Pancreas (tissue), 10 donors: ENCODE data around the gene FGF5. TPM values are rescaled to one million over a fixed set of nuclear protein-coding genes. Genes with fewer than 3 reads are reported as not detected.

Source experiments
- ATAC-seq, 4 donors: fragments of 200-7000 bp; cut with Tn5 transposase; one replicate each; pipeline versions ENCODE4 v1.8.0 to v1.9.1; 2020; ENCODE audit warnings: mild to moderate bottlenecking in 4 of 4, moderate library complexity in 4 of 4
- DNase-seq, 6 donors: peaks; one replicate each; pipeline ENCODE4 v3.0.0-alpha.2; 2020
- FAIRE-seq: peaks from 2 replicates; lab custom pipeline; 2012; peaks lifted over from hg19 to GRCh38; lab: Jason Lieb, UNC
- H3K27ac ChIP-seq, 4 donors: fragments of 200-600 bp; sonication (generic); 1 replicate in 3 of 4; 2 replicates in 1 of 4; pipeline versions ENCODE4 v1.5.0 to v1.8.0; 2020
- H3K27me3 ChIP-seq, 4 donors: fragments of 200-600 bp; one replicate each; pipeline ENCODE4 v1.8.0; 2021
- H3K36me3 ChIP-seq, 3 donors: fragments of 200-600 bp; sonication (generic) in 1 of 3; one replicate each; pipeline versions ENCODE4 v1.5.0 to v1.8.0; 2020 to 2021
- H3K4me1 ChIP-seq, 3 donors: fragments of 200-600 bp; one replicate each; pipeline ENCODE4 v1.8.0; 2021
- H3K4me3 ChIP-seq, 4 donors: fragments of 200-600 bp; sonication (generic) in 2 of 4; one replicate each; pipeline versions ENCODE4 v1.5.0 to v1.8.0; 2020 to 2021
- H3K9me3 ChIP-seq, 4 donors: fragments of 200-600 bp; one replicate each; pipeline ENCODE4 v1.8.0; 2021
- CTCF ChIP-seq, 4 donors: fragments of 200-600 bp; sonication (generic) in 3 of 4; IDR thresholded peaks; one replicate each; pipeline versions ENCODE4 v1.5.0 to v1.8.0; 2021; ENCODE audit warnings: antibody characterized with exemption in 4 of 4
- WGBS, 2 donors: extraction: QIAGEN DNeasy Blood & Tissue Kit; methylation state at CpG; one replicate each; pipeline ENCODE4 v1.1.7; 2013; 5-methylcytosine and 5-hydroxymethylcytosine counted together
- intact Hi-C, 3 donors: fragments of 100-400 bp; cut with DNase I; formaldehyde crosslinking; loops; one replicate each; pipeline versions ENCODE4 v1.11.1 to v1.14.2; 2022
- polyA plus RNA-seq, 2 donors: library from polyadenylated mRNA; stranded (reverse); fragments of 200-250 nt; gene quantifications; one replicate each; pipeline ENCODE4 v1.2.3, GENCODE V29; 2013
- total RNA-seq, 6 donors: library from RNA; stranded (reverse); fragmentation: NEBNext Ultra II Directional in 4 of 6; extraction: Animal tissue kit (Norgen Biotek cat#: 25700) in 4 of 6; gene quantifications; one replicate each; pipeline versions ENCODE4 v1.2.1 to v1.2.4, GENCODE V29; 2021 to 2023
- donor health status: healthy with polysubstance abuse.
- donor health status: DM: no; HTN: no; CAD: no; lungs with moderate emphysema.
- donor health status: DM: no; HTN: no; CAD: no.
- donor health status: control.
- donor health status: control.
- donor health status: Bipolar disorder and iron deficiency.
- donor health status: DM: yes; HTN: yes; CAD: no.
- donor health status: DM: no; HTN: no; CAD: no.
- donor health status: DM: no; HTN: no; CAD: no.
- donor health status: DM: yes; HTN: yes; CAD: no.

FGF5 gene
- total and polyA plus RNA-seq, 8 donors, result not detected

GRCh38 chr4:80294206-80294605 lies 27.7 kb downstream of the FGF5 start:
- no peak for FAIRE-seq
- Histone ChIP-seq H3K4me1 (no peaks in the 10 kb centered on the region), H3K4me3 (no peak overlapping the region), H3K27me3 (no peaks in the 10 kb centered on the region), H3K27ac (no peak overlapping the region), H3K36me3 (no peaks in the 10 kb centered on the region), H3K9me3 (no peaks in the 10 kb centered on the region)
- no peak for TF ChIP-seq CTCF (IDR thresholded peaks at IDR 0.05)
- DNase-seq, result no peak
- ATAC-seq, result no peak
- 45 to 48% methylated on average over 2 of the region's 2 CpGs for WGBS, 2 donors
- intact Hi-C loops, result no loop called here

GRCh38 chr4:80295336-80295735 lies 28.9 kb downstream of the FGF5 start:
- ATAC-seq (no peak), DNase-seq (no peak), FAIRE-seq (no peak)
- H3K9me3 ChIP-seq, result no peaks in the 10 kb centered on the region
- no peaks in the 10 kb centered on the region for H3K27me3 ChIP-seq
- WGBS, 2 donors, result 67 to 69% methylated on average over 3 of the region's 3 CpGs
- no peak overlapping the region for H3K27ac ChIP-seq
- no peak overlapping the region for H3K4me3 ChIP-seq
- no peaks in the 10 kb centered on the region for H3K36me3 ChIP-seq
- TF ChIP-seq CTCF (IDR thresholded peaks at IDR 0.05), result no peak
- no peaks in the 10 kb centered on the region for H3K4me1 ChIP-seq
- intact Hi-C loops, result no loop called here

DNA sequence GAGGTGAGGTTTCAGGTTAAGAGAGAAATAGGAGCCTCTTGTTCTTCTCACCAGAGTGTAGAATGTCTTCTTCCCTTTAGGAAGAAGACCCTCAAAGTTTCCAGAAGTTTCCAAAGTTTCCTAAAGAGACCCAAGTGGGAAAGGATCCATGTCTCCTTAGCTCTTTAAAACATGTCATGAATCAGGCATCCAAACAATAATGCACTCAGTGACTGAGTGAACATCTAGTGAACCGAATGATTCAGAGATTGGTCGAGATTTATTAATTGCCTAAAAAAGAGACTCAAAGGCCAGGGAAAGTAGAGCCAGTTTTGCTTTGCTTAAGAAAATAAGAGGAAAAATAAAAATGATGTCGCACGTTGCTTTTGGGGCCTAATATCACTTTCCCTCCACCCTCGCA lies 29.4 kb downstream of the FGF5 start:
- 72 to 81% methylated on average over 5 of the region's 5 CpGs for WGBS, 2 donors
- DNase-seq (no peak), ATAC-seq (no peak), FAIRE-seq (no peak)
- no peak overlapping the region for H3K4me3 ChIP-seq
- H3K27ac ChIP-seq, result no peak overlapping the region
- H3K9me3 ChIP-seq, result no peaks in the 10 kb centered on the region
- TF ChIP-seq CTCF (IDR thresholded peaks at IDR 0.05), result no peak
- H3K4me1 ChIP-seq, result no peaks in the 10 kb centered on the region
- intact Hi-C loops, result no loop called here
- H3K36me3 ChIP-seq, result no peaks in the 10 kb centered on the region
- H3K27me3 ChIP-seq, result no peaks in the 10 kb centered on the region

- intact Hi-C loops, result no loop called here
- TF ChIP-seq CTCF (IDR thresholded peaks at IDR 0.05), result no peak
- FAIRE-seq, result no peak
Measured at GRCh38 chr4:80301884-80302283, 35.4 kb downstream of the FGF5 start.

DNA sequence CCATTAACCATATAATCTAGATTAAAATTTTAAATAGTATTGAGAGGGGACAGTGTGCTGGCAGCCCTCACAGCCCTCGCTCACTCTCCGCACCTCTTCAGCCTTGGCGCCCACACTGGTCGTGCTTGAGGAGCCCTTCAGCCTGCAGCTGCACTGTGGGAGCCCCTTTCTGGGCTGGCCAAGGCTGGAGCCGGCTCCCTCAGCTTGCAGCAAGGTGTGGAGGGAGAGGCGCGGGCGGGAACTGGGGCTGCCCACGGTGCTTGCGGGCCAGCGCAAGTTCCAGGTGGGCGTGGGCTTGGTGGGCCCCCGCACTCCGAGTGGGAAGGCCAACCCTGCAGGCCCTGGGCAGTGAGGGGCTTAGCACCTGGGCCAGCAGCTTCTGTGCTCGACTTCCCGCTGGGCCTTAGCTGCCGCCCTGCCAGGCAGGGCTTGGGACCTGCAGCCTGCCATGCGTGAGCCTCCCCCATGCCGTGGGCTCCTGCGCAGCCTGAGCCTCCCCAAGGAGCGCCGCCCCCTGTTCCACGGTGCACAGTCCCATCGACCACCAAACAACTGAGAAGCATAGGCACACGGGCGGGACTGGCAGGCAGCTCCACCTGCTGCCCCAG lies 36.3 kb downstream of the FGF5 start:
- Histone ChIP-seq H3K36me3 (no peaks in the 10 kb centered on the region), H3K9me3 (no peaks in the 10 kb centered on the region), H3K27ac (no peak overlapping the region), H3K27me3 (peaks cover 0 to 7% (median 0%) of the 10 kb centered on the region in 4 donors), H3K4me3 (no peak overlapping the region), H3K4me1 (no peaks in the 10 kb centered on the region)
- FAIRE-seq, result no peak
- no peak for TF ChIP-seq CTCF (IDR thresholded peaks at IDR 0.05)
- ATAC-seq, result no peak
- peak in 1 of 6 donors; percentile 41 for DNase-seq
- intact Hi-C loops, result no loop called here
- WGBS, 2 donors, result 87 to 92% methylated on average over 23 to 26 of the region's 26 CpGs

More at GRCh38 chr4:80301884-80302283, 35.4 kb downstream of the FGF5 start:
- WGBS, 2 donors, result 65 to 66% methylated on average over 4 of the region's 4 CpGs
- Histone ChIP-seq H3K36me3 (no peaks in the 10 kb centered on the region), H3K27me3 (peaks cover 0 to 7% (median 0%) of the 10 kb centered on the region in 4 donors), H3K27ac (no peak overlapping the region), H3K4me3 (no peak overlapping the region), H3K4me1 (no peaks in the 10 kb centered on the region), H3K9me3 (no peaks in the 10 kb centered on the region)
- ATAC-seq (no peak), DNase-seq (no peak)
